ENCODE measurements around the gene TDRD9.

- TF ChIP-seq, protein P1, sequence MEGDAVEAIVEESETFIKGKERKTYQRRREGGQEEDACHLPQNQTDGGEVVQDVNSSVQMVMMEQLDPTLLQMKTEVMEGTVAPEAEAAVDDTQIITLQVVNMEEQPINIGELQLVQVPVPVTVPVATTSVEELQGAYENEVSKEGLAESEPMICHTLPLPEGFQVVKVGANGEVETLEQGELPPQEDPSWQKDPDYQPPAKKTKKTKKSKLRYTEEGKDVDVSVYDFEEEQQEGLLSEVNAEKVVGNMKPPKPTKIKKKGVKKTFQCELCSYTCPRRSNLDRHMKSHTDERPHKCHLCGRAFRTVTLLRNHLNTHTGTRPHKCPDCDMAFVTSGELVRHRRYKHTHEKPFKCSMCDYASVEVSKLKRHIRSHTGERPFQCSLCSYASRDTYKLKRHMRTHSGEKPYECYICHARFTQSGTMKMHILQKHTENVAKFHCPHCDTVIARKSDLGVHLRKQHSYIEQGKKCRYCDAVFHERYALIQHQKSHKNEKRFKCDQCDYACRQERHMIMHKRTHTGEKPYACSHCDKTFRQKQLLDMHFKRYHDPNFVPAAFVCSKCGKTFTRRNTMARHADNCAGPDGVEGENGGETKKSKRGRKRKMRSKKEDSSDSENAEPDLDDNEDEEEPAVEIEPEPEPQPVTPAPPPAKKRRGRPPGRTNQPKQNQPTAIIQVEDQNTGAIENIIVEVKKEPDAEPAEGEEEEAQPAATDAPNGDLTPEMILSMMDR (conservative IDR thresholded peaks at IDR 0.05; ENCODE audit: low read depth, low read length), result peak; percentile 100
- no peak for TF ChIP-seq EZH2 (IDR thresholded peaks at IDR 0.05; ENCODE audit: borderline replicate concordance, low read depth, low read length, poor library complexity, severe bottlenecking)
Measured at GRCh38 chr14:104078031-104078455, 149.8 kb downstream of the TDRD9 start.
